Suppressor macrophage treated with lipopolysaccharide for 4 hours (primary cell): ENCODE results near the gene EGR1.

Experiments
- DNase-seq: peaks from one replicate; pipeline ENCODE4 v3.0.0-alpha.2; 2020

The EGR1 gene

DNA sequence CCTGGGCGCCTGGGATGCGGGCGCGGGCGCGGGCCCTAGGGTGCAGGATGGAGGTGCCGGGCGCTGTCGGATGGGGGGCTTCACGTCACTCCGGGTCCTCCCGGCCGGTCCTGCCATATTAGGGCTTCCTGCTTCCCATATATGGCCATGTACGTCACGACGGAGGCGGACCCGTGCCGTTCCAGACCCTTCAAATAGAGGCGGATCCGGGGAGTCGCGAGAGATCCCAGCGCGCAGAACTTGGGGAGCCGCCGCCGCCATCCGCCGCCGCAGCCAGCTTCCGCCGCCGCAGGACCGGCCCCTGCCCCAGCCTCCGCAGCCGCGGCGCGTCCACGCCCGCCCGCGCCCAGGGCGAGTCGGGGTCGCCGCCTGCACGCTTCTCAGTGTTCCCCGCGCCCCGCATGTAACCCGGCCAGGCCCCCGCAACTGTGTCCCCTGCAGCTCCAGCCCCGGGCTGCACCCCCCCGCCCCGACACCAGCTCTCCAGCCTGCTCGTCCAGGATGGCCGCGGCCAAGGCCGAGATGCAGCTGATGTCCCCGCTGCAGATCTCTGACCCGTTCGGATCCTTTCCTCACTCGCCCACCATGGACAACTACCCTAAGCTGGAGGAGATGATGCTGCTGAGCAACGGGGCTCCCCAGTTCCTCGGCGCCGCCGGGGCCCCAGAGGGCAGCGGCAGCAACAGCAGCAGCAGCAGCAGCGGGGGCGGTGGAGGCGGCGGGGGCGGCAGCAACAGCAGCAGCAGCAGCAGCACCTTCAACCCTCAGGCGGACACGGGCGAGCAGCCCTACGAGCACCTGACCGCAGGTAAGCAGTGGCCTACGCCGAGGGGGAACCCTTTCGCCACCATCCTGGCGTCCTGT lies at the start of gene EGR1:
TSS of gene EGR1 (plus strand) at position 219 of the 864 bp plus-strand sequence. CDS start at position 502, 283 bp downstream.
- DNase-seq = peak; percentile 95

GRCh38 chr5:138418444-138418843 lies 46.8 kb upstream of the EGR1 start:
- DNase-seq = no peak

DNA sequence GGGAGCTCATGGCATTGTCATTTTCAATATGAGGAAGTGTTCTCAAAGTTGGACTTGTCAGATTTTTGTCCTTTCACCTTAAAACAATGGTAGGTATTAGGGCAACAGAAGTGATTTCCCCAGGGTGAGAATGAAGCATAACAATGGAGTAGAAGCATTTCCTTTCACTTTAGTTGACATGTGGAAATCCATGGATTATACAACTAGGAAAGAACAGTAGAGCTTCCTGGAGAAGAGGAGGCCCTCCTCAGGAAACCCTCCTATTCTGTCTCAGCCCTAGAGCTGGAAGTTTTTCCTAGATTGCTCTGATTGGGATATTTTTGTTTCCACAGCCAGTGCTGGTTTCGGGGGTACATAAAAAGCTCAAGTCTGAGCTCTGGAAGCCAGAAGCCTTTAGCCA lies 40.2 kb upstream of the EGR1 start:
- no peak for DNase-seq

DNA sequence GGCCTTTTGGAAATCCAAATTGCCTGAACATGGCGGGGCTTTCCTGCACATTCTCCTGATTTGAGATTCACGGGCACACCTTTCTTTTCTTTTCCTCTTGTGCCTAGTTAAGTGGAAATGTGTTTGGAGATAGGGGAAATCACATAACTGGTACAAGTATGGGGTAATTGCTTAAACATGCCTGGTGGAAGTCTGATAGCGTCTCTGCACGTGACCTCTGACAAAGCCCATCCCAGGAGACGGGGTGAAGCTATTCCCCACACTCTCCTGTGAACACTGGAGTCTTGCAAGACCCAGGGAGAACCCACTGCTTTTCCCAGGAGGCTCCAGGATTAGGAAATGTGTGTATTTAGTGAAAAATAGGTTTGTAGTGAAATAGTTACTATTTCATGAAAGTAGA lies 29.3 kb upstream of the EGR1 start:
- no peak for DNase-seq

GRCh38 chr5:138438003-138438723 lies 27.1 kb upstream of the EGR1 start:
- DNase-seq = no peak

GRCh38 chr5:138438724-138439476 lies 26.4 kb upstream of the EGR1 start, which contains the start of gene REEP2:
TSS of gene REEP2 (plus strand) at chr5:138439057. CDS start at chr5:138439209, 152 bp downstream.
- DNase-seq = peak; percentile 53

DNA sequence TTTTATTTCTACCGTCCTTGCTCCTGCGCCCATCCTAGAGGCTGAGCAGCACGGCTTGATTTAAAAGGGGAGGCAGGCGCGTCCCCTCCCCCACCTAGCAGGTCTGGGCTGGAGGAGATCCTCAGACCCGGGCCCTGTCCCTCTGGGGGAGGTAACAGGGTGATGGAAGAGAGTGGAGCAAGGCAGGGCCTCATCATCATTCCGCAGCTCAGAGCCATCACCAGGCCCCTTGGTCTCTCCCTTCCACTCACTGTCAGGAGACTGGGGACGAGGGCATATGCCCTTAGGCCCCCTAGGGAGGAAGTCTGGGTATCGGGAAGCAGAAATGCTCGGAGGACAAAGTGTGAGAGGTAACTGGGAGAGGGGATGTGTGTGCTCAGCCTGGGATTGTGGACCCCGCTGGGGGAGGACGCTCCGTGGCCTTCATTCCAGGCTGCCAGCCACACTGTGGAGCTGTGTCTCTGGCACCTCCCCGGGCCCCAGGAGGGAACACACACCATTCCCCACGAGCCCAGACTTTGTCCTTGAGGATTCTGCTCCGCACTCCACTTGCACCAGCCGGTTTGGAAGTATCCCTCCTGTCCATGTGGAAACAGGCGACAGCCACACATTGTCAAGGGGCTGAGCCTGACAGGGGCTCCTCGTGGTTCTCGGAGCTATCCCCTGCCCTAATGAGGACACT lies 25.7 kb upstream of the EGR1 start:
- no peak for DNase-seq

GRCh38 chr5:138440159-138441073 lies 24.9 kb upstream of the EGR1 start:
- DNase-seq = no peak

GRCh38 chr5:138441221-138441620 lies 24.1 kb upstream of the EGR1 start:
- no peak for DNase-seq

GRCh38 chr5:138444078-138444773 lies 21.1 kb upstream of the EGR1 start:
- no peak for DNase-seq

DNA sequence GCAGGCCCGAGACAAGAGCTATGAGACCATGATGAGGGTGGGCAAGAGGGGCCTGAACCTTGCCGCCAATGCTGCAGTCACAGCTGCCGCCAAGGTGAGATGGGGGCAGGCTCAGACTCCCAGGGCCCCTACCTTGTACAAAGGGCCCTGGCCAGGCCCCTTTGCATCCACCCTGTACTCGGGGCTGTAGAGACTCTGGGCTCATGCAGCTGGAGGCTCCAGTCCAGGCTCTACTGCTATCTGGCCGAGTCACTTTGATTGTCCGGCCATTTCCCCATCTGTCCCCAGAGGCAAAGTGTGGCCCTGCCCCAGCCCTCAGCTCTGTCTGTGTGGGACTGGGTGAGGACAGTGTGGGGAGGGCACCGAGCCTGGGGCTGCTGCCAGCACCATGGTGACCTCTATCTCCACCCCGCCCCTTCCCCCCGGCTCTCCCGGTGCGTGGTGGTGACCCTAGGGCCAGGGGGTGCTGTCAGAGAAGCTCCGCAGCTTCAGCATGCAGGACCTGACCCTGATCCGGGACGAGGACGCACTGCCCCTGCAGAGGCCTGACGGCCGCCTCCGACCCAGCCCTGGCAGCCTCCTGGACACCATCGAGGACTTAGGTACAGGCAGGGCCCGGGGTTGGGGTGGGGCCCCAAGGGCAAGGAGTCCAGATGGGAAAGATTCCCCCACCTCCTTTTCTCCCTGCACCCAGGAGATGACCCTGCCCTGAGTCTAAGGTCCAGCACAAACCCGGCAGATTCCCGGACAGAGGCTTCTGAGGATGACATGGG lies 20.3 kb upstream of the EGR1 start:
- no peak for DNase-seq

- no peak for DNase-seq
These were observed 19.6 kb upstream of the EGR1 start for GRCh38 chr5:138445547-138446271.

DNA sequence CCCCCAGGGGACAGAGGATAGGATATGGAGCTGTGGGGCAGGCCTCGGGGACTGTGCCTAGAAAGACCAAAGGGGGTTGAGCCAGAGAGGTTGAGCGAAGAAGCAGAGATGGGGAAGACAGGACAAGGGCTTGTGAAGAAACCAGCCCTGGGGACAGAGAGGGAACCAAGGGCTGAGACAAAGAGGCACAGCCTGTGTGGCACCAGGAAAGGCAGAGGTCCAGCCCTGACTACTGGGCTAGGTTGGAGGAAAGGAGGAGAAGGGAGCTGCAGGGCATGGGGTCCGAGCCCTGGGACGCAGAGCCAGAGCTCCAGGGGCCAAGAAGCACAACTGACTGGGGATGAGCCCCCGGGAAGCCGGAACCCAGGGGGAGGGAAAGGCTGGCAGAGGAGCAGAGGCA lies 17.2 kb upstream of the EGR1 start:
- DNase-seq = no peak

GRCh38 chr5:138448481-138449398 lies 16.5 kb upstream of the EGR1 start:
- no peak for DNase-seq

DNA sequence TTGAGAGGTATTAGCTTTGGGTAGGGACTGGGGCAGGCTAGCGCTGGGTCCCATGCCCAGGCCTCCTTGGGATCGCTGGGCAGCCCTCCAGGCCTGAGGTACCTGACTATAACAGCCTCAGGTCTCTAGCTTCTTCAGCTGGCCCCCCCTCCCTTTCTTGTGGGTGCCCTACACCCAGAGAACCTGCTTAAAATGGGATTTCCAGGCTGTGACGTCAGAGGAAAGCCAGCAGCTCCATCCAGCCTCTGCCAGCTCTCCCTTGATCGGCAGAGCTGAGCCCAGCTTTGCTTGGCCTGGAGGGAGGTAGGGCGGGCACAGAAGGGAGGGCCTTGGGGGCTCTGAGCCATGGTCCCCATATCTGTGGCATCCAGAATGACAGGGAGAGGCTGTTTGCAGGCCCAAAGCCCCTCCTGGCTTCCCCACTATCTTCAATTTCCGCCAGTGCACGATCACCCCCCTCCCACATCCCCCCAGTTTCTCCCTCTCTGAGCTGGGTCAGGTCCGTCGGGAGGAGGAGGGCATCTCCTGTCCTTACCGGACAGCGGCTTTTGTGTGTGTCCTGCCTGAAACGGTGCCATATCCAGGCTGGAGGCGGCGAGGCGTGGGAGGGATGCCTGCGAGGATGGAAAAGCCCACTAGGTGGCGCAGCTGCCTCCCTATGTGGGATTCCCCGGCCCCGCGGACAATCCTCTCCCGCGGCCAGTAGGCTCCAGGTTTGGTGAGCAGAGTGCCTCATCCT lies 15.6 kb upstream of the EGR1 start:
- DNase-seq = peak; percentile 93

DNA sequence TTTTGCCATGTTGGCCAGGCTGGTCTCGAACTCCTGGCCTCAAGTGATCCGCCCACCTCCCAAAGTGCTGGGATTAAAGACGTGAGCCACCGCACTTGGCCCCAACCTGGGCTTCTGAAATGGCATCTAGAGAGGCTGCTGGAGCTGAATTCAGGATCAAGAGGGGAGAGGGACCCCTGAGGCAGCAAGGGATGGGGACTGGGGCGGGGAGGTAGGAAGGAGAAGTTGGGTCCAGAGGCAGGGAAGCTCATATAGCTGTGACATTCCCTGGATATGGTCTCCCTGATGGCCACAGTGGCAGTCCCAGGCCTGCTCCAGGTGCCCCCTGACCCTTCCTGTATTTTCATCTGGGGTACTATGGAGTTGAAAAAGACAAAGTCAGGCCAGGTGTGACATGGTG lies 14.3 kb upstream of the EGR1 start:
- DNase-seq = no peak

DNA sequence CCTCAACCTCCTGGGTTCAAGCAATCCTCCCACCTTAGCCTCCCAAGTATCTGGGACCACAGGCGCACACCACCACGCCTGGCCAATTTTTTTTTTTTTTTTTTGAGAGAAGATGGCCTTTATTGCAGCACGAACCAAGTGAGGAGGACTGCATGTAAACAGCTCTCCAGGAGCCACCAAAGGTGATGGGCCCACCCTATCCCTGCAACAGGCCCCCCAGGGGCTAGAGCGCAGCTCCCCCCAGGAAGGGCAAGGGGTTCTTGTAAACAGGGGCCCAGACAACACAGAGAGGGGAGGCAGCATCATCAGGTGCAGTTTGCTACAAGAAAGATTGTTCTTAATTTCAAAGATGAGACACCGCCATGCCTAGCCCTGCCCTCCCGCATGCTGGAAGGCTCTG lies 12.6 kb upstream of the EGR1 start:
- no peak for DNase-seq

DNA sequence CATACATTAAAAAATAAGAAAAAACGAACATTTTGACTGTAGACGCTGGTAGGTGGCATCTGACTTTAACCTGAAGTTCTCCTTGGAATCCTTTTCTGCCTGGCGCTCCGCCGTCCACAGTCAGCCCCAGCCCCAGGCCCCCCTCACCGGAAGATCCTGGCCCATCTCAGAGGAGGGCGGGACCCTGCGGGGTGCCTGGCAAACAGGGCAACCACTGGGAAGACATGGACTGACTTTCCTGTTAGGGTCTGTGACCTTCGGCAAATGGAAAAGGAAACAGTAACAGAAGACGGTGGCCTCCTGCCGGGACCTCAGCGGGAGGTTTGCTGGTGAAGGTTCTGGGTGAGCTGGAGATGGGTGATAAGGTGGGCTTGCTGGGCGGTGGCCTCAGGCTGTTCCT lies 11.7 kb upstream of the EGR1 start:
- no peak for DNase-seq
